Dedifferentiated amniotic fluid mesenchymal stem cell (primary cell): ENCODE results near the gene COLEC11.
"Not testable (repeated sequence)": the region's sequence is repeated elsewhere in the genome, so short reads cannot be mapped to it uniquely, and the experiment has no call there.

Source experiments
- DNase-seq: peaks from one replicate; pipeline ENCODE4 v3.0.0-alpha.2; 2016; ENCODE audit errors: extremely low spot score

Gene COLEC11

DNA sequence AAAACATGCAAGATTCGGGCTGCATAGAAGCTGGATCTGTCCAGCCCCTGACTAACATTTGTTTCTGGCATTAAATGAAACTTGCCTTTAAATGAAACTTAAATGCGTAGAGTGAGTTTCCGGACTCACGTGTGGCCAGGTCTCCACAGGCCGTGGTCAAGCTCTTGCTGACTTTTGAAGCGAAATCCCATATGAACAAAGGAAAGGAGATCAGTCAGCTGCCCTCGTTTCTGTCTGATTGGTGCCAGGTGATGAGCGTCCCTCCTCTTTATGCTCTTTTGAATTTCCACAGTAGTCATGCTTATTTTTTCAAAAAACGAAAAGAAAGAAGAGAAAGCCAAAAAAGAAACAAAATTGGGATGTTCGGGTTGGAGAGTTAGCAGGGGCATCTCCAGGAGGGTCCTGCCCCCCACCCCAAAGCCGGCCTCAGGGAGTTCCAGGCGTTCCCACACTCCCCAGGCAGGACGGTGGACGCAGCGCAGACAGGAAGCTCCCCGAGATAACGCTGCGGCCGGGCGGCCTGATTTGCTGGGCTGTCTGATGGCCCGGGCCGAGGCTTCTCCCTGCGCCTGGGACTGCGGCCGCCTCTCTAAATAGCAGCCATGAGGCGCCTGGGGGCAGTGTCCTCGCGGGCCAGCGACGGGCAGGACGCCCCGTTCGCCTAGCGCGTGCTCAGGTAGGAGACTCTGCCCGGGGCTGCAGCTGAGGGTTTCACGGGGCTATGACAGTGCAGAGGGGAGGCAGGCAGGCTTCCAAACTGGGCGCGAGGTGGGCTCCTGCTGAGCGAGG, at the start of gene COLEC11:
TSS of gene COLEC11 (plus strand) at position 620 of the 789 bp plus-strand sequence. CDS start 9,229 bp downstream, outside the sequence.
- no peak for DNase-seq

DNA sequence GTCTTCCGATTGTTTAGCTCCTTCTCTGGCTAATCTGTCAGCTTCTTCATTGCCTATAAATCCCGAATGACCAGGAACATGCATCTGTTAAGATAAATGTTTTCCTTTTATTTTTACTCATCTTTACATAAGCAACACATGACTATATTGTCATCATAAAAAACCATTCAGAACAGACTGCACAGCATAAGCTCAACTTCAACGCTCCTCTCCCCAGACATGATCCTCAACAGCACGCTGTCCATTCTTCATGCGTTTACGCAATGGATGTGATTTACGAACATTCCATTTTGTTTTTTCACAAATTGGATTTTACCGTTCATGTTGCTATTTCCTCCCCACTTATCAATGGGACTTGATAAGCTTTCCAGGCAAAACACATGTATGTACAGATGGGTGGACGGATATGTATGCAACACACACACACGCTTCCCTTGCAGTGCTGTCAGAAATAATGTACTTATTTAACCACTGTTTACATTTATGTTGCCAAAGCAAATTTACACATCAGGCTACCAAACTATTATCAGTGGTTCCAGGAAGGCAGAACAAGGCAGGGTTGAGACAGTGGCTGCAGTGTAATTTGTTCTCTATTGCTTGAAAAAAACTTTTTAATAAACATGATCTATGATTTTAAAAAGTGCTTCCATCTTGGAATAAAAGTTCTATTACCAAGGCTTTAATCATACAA, 49.0 kb upstream of the COLEC11 start:
- DNase-seq, result no peak

DNA sequence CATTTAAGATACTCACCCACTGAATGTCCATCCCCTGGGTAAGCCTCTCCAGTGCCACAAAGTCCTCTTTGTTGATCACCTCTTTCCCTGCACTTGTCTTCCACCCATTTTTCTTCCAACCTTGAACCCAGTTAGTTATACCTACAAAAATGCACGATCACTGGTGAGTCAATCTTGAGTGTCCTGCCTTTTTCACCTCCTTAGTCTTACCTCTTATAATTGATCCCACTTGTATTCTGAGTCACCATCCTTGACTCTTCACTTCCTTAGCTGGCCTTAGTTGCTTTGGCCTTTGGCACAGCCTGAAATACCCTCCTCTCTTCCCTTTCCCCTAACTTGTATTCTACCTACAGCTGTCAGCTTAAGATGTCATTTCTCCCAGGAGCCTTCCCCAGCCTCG, 47.0 kb upstream of the COLEC11 start:
- DNase-seq, result no peak

DNA sequence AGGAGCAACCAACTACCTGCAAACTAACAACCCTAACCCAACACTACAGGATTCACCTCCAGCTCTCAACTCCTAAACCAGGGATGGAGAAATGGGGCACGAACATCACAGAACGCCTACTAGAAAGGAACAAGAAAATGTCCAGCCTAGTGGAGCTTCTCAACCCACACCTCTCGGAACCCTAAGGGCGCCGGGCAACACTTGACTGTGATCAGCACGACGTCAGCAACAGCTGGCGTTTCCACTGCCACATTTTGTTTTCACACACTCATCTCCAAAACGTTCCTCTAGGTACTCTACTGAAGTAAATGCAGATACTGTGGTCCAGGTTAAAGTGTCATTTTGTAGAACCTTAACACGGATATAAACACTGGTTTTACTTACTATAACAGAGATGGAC, 41.0 kb upstream of the COLEC11 start:
- no peak for DNase-seq

DNA sequence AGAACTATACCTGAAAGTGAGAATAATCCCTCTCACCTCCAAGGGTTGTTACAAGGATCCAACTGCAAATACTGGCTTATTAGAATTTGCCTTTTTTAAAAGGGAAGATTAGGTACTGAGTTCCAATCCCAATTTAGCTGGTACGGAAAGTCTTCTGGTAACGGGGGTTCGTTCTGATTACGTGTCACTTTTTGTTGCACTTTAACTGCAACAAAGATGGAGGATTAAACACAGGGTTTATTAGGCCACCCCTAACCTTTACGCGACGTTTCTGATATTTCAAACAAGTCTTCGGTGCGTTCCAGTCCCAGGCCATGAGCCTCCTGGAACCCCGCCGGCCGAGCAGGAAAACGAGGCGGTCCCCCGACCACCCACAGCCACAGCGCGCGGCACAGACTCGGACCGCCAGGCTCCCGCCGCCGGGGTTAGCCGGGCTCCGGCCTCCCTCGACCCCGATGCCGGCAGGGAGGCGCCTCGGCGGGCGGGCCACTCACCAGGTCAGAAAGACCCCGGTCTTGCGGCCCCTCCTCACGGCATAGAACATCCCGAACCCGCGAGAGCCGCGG, 37.2 kb upstream of the COLEC11 start:
- DNase-seq, result no peak

DNA sequence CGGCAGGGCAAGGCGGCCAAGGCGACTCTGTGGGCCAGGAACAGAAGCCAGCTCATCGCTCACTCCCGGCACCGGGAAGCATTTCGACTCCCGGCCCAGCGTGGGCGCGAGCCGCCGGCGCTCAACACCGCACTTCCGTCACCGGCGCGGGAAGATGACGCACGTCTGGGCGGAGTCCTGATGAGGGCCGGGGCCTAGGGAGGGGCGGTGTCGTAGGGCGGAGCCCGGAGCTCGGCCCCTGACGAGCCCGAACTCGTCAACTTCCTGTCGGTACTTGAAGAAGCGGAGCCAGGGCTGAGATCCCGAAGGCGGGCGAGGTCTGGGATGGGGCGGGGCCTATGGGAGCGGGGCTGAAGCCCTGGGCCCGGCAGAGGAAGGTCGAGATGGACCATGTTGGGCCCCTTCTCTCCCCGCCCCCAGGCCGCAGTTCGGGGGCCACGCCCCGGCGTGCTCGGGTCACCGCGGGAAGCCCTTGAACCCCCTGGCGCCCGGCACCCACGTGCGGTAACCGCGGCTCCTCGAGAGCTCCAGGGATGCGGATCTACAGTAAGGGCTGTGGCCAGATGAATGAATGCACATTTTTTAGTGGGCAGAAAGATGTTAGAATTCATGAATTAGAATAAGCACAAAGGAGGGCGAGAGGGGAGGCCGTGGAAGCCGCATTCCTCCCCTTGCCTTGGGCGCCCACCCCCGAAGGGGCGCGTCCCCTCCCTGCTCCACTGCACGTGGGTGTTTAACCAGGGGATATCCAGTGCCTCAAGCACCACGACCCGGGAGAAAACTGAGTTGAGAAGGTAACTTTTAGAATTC, 36.5 kb upstream of the COLEC11 start, which contains the start of gene RNASEH1:
TSS of gene RNASEH1 (minus strand) at position 129 of the 810 bp plus-strand sequence. CDS start at position 56, 73 bp downstream.
- peak; percentile 98 for DNase-seq

DNA sequence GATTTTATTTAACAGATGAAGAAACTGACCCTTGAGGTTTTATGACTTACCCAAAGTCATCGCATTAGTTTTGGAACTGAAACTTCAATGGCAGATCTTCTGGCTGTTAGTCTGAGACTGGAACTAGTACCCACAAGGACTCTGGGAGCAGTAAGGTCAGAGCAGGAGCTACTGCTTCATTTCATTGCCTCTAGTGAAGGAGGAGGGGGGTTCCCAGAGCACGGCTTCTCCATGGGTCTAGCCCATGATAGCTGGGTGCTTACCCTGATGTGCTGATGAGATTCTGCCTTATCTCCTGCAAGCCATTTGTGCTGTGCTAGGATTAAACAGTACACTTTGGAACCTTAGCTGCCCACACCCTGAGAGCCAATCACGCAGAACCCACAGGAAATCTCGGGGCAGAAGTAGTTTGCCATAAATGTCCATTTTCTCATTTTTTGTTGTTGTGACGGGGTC, 31.4 kb upstream of the COLEC11 start:
- DNase-seq, result no peak

DNA sequence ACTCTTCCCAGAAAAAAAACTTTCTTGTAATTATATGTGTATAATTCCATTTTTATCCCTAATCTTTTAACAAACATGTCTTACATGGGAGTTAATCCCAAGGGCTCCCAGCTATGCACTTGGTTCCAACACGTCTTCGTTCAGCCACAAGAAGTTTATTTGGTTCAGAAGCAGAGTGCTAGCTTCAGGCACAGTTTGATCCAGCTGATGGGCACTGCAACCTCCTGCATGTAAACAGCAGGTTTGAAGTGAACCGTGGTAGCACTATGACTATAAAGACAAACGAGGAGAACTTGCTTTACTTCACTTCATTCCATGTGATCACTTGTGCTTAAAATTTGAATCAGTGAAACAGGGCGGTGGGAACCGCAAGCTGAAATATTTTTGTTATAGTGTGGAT, 29.8 kb upstream of the COLEC11 start:
- DNase-seq, result no peak

DNA sequence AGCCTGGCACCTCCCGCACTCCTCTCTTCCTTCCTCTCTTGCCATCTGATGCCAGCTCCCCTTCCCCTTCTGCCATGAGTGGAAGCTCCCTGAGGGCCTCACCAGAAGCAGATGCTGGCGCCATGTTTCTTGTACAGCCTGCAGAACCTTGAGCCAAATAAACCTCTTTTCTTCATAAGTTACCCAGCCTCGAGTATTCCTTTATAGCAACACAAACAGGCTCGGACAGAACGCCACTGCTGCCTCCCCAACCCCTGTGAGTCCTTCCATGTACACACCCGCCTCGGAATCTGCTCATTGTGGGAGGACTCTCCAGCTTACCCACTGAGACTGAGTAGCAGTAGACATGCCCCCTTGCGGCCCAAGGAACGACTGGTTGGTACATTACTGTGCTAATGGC, 28.1 kb upstream of the COLEC11 start:
- no peak for DNase-seq

DNA sequence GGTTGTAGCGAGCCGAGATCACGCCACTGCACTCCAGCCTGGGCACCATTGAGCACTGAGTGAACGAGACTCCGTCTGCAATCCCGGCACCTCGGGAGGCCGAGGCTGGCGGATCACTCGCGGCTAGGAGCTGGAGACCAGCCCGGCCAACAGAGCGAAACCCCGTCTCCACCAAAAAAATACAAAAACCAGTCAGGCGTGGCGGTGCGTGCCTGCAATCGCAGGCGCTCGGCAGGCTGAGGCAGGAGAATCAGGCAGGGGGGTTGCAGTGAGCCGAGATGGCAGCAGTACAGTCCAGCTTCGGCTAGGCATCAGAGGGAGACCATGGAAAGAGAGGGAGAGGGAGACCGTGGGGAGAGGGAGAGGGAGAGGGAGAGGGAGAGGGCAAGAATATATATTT, 25.3 kb upstream of the COLEC11 start:
- not testable (repeated sequence) for DNase-seq

DNA sequence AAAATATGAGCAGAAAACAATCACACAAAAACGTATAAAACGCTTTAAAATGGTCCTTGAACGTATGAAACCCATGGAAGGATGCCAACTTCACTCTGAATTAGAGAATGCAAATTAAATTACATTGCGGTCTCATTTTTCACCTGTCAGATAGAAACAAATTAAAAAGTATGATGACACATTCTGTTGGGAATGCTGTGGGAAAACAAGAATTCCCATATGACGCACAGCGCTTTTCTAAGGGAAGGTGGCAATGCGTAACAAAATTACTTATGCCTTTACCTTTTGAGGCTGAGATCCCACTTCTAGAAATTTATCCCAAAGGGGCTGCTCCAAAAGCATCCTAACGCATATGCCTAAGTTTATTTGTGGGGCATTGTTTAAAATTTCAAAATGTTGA, 23.6 kb upstream of the COLEC11 start:
- DNase-seq, result no peak

DNA sequence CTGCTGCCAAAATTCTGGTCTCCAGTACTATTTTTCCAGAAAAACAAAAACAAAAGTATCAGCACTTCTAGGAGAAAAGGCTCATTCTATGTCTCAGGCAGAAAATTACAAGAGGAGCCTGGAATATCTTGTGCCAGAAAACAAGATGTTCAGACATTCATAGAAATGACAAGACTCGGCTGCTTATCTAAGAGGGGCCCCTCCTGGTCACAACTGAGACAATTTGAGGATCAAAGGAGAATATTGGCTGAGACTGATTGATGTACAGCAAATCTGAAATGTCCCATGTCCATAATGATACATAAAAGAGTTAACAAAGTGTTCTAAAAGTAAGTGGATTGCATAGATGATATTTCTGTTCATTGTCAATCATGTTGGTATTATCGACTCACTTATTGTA, 22.3 kb upstream of the COLEC11 start:
- DNase-seq, result no peak

DNA sequence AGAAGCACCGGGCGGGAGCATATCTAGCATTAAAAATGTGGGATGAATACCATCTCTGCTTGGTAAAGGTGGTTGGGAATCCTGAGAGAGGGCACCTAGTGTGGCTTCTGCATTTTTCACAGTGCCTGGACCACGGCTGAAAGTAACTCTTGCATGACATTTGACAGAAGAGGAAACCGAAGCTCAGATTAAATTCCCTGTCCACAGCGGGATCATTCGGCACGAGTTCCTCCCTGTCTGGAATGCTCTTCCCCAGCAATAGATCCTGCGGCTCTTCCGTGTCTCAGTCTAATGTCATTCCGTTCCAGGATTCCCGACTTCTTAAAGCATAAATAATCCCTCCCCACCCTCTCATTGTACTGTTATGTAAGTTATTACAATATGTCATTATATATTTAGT, 20.8 kb upstream of the COLEC11 start:
- no peak for DNase-seq

DNA sequence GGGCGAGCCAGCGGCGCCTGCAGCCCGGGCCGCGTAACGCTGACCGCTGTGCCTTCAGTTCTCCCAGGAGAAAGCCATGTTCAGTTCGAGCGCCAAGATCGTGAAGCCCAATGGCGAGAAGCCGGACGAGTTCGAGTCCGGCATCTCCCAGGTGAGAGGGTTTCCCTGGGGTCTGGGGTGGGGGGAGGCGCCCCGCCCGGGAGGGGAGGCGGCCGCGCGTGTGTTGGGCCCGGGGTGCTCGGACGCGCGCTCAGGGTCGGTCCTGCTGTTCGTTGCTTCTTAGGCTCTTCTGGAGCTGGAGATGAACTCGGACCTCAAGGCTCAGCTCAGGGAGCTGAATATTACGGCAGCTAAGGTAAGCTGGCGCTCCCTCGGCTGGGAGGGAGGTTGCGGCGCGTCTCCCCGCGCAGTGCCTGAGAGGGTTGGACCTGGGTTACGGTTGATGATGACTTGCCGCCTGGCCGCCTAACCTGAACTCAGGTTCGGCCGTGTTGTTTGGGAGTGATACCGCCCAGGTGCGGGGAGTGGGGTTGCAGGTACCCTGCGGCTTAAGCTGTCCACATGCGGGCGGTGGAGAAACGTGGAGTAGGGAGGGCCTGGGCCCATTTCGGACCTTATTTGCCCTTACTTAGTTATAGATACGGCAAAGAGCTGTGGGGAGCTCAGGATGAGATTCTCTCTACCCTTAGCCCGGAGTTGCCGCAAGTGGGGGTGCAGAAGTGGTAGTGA, 19.2 kb upstream of the COLEC11 start:
- DNase-seq, result no peak

DNA sequence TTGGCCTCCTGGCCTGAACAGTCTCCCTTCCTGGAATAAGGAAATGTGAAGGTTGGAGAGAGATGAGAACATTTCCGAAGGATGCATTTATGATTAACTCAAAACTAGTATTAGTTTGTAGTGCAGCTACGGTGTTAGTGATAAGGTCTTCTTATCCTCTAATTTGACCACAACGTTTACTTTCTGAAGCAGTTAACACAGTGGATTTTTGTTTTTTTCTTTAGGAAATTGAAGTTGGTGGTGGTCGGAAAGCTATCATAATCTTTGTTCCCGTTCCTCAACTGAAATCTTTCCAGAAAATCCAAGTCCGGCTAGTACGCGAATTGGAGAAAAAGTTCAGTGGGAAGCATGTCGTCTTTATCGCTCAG, 18.7 kb upstream of the COLEC11 start:
- not testable (repeated sequence) for DNase-seq

DNA sequence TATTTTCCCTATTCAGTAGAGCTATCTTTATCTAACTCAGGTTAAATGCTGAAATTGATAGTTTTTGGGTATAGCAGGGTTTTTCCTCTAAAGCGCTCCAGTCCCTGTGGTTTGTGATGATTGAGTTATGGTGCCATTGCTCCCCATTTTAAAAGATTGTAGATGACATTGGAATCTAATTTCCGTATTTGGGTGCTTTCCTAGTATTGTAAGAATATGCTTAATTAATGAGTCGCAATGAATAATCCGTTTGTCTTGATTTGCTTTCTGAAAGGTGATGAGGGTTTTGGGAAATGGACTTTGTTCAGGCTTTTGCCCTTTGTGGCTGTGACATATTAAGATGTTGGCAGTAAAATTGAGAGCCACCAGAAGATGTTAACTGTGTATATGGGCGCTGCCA, 15.9 kb upstream of the COLEC11 start:
- no peak for DNase-seq

DNA sequence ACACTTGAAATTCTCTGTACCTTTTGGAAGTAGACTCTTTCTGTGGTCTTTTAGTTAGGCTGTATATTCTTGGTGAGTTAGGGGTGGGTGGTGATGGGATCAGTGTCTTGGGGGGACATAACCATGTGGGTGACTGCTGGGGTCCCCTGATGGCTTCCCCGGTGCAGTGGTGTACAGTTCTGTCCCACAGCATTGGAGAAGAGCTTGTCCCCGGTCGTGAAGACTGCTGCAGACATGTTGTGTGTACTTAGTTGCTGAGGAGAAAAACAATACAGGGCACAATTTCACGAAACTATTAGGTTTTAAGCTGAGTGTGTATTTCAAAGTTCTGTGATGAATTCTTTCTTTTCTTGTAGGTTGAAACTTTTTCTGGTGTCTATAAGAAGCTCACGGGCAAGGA, 14.5 kb upstream of the COLEC11 start:
- no peak for DNase-seq

DNA sequence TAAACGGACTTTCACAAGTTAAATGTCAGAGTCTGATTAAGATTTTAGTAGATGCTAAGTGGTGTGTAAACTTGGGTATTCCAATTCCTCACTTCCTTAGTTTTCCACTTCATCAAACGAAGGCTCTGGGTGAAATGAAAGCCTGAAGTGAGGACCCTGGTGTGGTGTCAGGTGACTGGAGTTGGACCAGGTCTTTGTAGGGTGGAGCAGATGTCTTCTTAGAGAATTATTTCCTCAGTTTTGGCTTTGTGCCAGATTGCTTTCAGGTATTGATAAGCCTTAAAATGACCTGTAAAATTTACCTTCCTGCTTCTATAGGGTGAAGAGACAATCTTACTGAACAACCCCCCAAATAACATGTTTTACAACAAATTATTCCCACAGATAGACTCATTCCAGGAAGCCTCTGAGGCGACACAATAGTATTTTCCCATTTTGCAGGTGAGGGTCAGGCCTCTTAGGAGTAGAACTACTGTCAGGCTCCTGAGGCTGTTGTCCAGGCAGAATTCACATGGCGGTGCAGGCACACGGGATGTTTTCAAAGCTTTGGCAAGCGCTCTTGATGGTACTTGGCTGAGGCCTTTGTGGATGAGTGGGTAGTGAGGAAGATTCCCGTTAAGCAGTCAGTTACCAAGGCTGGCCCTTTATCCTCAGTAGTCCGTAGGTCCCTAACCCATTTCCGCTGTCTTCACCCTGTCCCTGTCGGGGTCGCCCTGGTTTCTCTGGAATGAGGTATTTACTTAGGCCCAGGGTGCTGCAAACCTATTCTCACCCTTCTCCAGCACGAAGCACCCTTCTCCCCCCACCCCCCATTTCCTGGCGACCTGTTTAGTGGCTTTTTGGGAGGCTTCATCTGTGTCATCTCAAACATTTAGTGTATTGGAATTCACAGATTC, 13.3 kb upstream of the COLEC11 start:
- no peak for DNase-seq

DNA sequence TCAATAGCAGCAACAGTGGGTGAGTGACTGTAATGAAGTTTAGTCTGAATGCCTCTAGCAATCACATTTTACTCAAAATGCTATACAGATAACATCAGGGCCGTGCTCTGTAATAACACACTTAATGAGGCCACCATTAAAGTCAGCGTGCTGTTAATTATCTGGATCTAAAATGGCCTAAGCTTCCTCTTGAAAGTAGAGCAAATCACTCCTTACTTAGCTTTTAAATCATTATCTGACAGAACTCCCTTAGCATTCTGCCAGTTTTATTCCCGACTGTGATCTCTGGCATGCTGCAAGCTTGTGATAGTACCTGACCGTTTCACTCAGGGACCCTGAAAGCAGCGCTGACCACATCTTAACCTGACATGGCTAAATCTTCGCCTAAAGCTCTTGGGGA, 10.8 kb upstream of the COLEC11 start:
- DNase-seq, result no peak

DNA sequence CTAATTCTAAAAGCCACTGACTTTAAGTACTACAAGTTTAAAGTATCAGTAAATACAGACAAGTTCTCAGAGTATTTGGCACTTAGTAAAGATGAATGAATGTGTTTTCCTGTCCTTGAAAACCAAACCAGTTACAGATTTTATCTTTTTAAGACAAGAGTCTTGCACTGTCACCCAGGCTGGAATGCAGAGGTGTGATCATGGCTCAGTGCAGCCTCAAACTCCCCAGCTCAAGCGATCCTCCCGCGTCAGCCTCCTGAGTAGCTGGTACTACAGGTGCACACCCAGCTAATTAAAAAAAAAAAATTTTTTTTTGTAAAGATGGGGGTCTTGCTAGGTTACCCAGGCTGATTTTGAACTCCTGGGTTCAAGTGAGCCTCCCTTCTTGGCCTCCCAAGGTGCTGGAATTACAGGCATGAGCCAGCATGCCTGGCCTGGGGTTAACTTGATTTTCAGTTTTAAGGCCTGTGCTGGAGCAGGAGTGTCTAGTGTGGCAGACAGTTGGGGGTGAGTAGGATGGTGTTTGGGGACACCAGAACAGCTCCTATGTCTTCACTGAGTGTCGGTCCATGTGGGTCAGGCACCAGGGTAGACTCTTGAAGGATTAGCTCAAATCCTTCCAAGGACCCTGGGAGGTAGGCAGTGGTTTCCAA, 10.2 kb upstream of the COLEC11 start:
- no peak for DNase-seq
